HG03066 (cell line): ENCODE measurements around the gene PKP3.
"Not testable (repeated sequence)": the region's sequence is repeated elsewhere in the genome, so short reads cannot be mapped to it uniquely, and the experiment has no call there.

Source experiments
- ATAC-seq: cut with Tn5 transposase; IDR thresholded peaks from one replicate; pipeline ENCODE4 v1.9.1; 2021; ENCODE audit warnings: low read depth; ENCODE audit not compliant: unreplicated experiment

PKP3 gene

GRCh38 chr11:376531-377173, 17.4 kb upstream of the PKP3 start:
- ATAC-seq: no peak

- no peak for ATAC-seq
These were observed 16.7 kb upstream of the PKP3 start for GRCh38 chr11:377174-377865.

GRCh38 chr11:377883-378500, 16.0 kb upstream of the PKP3 start:
- ATAC-seq: no peak

- no peak for ATAC-seq
These were observed 14.6 kb upstream of the PKP3 start for GRCh38 chr11:379205-380094.

- ATAC-seq: no peak
These were observed 13.9 kb upstream of the PKP3 start for GRCh38 chr11:380095-380480.

GRCh38 chr11:380491-380890, 13.5 kb upstream of the PKP3 start:
- ATAC-seq: no peak

- ATAC-seq: no peak
These were observed 13.0 kb upstream of the PKP3 start for GRCh38 chr11:380996-381395.

- no peak for ATAC-seq
These were observed 12.4 kb upstream of the PKP3 start for GRCh38 chr11:381501-382072.

GRCh38 chr11:382081-382629, 11.9 kb upstream of the PKP3 start:
- ATAC-seq: no peak

GRCh38 chr11:383431-383830, 10.6 kb upstream of the PKP3 start:
- ATAC-seq: no peak

GRCh38 chr11:384511-384910, 9.5 kb upstream of the PKP3 start:
- ATAC-seq: no peak

- no peak for ATAC-seq
These were observed 8.2 kb upstream of the PKP3 start for GRCh38 chr11:385594-386351.

- no peak for ATAC-seq
These were observed 7.5 kb upstream of the PKP3 start for GRCh38 chr11:386483-386882.

GRCh38 chr11:387193-387793, 6.7 kb upstream of the PKP3 start:
- no peak for ATAC-seq

GRCh38 chr11:389369-389768, 4.6 kb upstream of the PKP3 start:
- ATAC-seq: not testable (repeated sequence)

GRCh38 chr11:390175-390574, 3.8 kb upstream of the PKP3 start:
- ATAC-seq: no peak

GRCh38 chr11:391117-392017, 2.6 kb upstream of the PKP3 start:
- no peak for ATAC-seq

- no peak for ATAC-seq
These were observed 1.8 kb upstream of the PKP3 start for GRCh38 chr11:392102-392777.
